Transverse colon (tissue), 4 donors: ENCODE measurements around the gene ZNF837. TPM values are rescaled to one million over a fixed set of nuclear protein-coding genes. Genes with fewer than 3 reads are reported as not detected.

Experiments used
- DNase-seq: peaks from one replicate; pipeline ENCODE4 v3.0.0-alpha.2; 2019
- H3K27ac ChIP-seq, 4 donors: fragments of 200-600 bp; sonication (generic); 2 replicates each; pipeline ENCODE4 v1.5.1; 2016 to 2018; ENCODE audit warnings: inconsistent platforms in 4 of 4
- H3K27me3 ChIP-seq: fragments of 200-600 bp; sonication (generic); 2 replicates; pipeline ENCODE4 v1.5.1; 2017; ENCODE audit warnings: inconsistent platforms
- H3K36me3 ChIP-seq, 4 donors: fragments of 200-600 bp; sonication (generic); 2 replicates each; pipeline ENCODE4 v1.5.1; 2017 to 2019; ENCODE audit warnings: inconsistent platforms in 4 of 4
- H3K4me1 ChIP-seq, 4 donors: fragments of 200-600 bp; sonication (generic); 2 replicates each; pipeline ENCODE4 v1.5.1; 2017 to 2020; ENCODE audit warnings: inconsistent platforms in 4 of 4
- H3K4me3 ChIP-seq, 4 donors: fragments of 200-600 bp; sonication (generic); 1 replicate in 1 of 4; 2 replicates in 3 of 4; pipeline versions ENCODE4 v1.5.1 to v1.6.1; 2017 to 2019; ENCODE audit warnings: inconsistent platforms in 4 of 4
- H3K9me3 ChIP-seq, 2 donors: fragments of 200-600 bp; sonication (generic); 2 replicates each; pipeline ENCODE4 v1.5.1; 2017 to 2019; ENCODE audit warnings: inconsistent platforms in 2 of 2
- CTCF ChIP-seq, 5 experiments: fragments of 200-600 bp in 3 of 5; fragments of 450-650 bp in 2 of 5; sonication (generic) in 3 of 5; IDR thresholded peaks; 1 replicate in 2 of 5; 2 replicates in 3 of 5; pipeline ENCODE4 v1.5.1; 2016 to 2017; ENCODE audit warnings: antibody characterized with exemption in 5 of 5, inconsistent platforms in 3 of 5, mild to moderate bottlenecking in 2 of 5, moderate library complexity in 1 of 5
- EP300 ChIP-seq: sonication (generic); formaldehyde crosslinking; IDR thresholded peaks from one replicate; pipeline ENCODE4 v1.6.1; 2017; ENCODE audit warnings: antibody characterized with exemption, low read depth
- POLR2A ChIP-seq: fragments of 450-650 bp; IDR thresholded peaks from one replicate; pipeline ENCODE4 v1.6.1; 2016; ENCODE audit warnings: antibody characterized with exemption, mild to moderate bottlenecking, moderate library complexity
- POLR2AphosphoS5 ChIP-seq, 3 donors: sonication (generic); formaldehyde crosslinking; IDR thresholded peaks; one replicate each; pipeline ENCODE4 v1.6.1; 2016; ENCODE audit warnings: antibody characterized with exemption in 3 of 3
- WGBS, 2 donors: methylation state at CpG; one replicate each; pipeline ENCODE4 v1.1.5; 2018; ENCODE audit warnings: low coverage in 1 of 2; 5-methylcytosine and 5-hydroxymethylcytosine counted together
- in situ Hi-C, 4 donors: fragments of 200-750 bp; cut with MboI; loops; one replicate each; pipeline versions ENCODE4 v1.15.0 to v1.15.1; 2017; ENCODE audit warnings: low sequenced_read_pairs in 3 of 4, low pct_ligation_motif_present in 1 of 4, low pct_unique_long_range_greater_than_20kb in 1 of 4
- intact Hi-C: fragments of 100-400 bp; cut with DNase I; formaldehyde crosslinking; loops from one replicate; pipeline ENCODE4 v1.15.1; 2023; ENCODE audit warnings: low total_unique reads
- total RNA-seq, 4 donors: library from RNA; depleted of rRNA; stranded (reverse); fragments of >200 nt; gene quantifications; one replicate each; pipeline ENCODE4 v1.1.0, GENCODE V29; 2016

The ZNF837 gene
- total RNA-seq, 4 donors from 2014 or later = 3.7 to 10.7 (median 6.1) TPM

- WGBS, 2 donors = 95% methylated on average over 46 of the region's 68 CpGs; no CpG with 5 or more reads in 1 of the 2 donors
- in situ Hi-C loops = no loop called here
- intact Hi-C loops = no loop called here
- H3K27me3 ChIP-seq = no peaks in the 10 kb centered on the region
- H3K27ac ChIP-seq = no peak overlapping the region
- no peaks in the 10 kb centered on the region for H3K36me3 ChIP-seq
- H3K9me3 ChIP-seq = no peaks in the 10 kb centered on the region
- H3K4me1 ChIP-seq = no peaks in the 10 kb centered on the region
- TF ChIP-seq POLR2AphosphoS5 (IDR thresholded peaks at IDR 0.05) = no peak
- no peak for TF ChIP-seq POLR2A
- TF ChIP-seq EP300 = no peak
- no peak for TF ChIP-seq CTCF (IDR thresholded peaks at IDR 0.05)
- no peak for DNase-seq
- no peak overlapping the region for H3K4me3 ChIP-seq
Measured at GRCh38 chr19:58368561-58369360, 12.1 kb downstream of the ZNF837 start.

- DNase-seq = no peak
- Histone ChIP-seq H3K4me3 (no peak overlapping the region), H3K4me1 (no peaks in the 10 kb centered on the region), H3K27ac (no peak overlapping the region), H3K27me3 (no peaks in the 10 kb centered on the region), H3K36me3 (no peaks in the 10 kb centered on the region), H3K9me3 (no peaks in the 10 kb centered on the region)
- TF ChIP-seq POLR2A = no peak
- no peak for TF ChIP-seq EP300
- TF ChIP-seq POLR2AphosphoS5 (IDR thresholded peaks at IDR 0.05) = no peak
- no peak for TF ChIP-seq CTCF (IDR thresholded peaks at IDR 0.05)
- intact Hi-C loops = no loop called here
- 92% methylated on average over 104 of the region's 106 CpGs; no CpG with 5 or more reads in 1 of the 2 donors for WGBS, 2 donors
- in situ Hi-C loops = no loop called here
Measured at GRCh38 chr19:58367698-58368454, 13.0 kb downstream of the ZNF837 start.

- no peak overlapping the region for H3K27ac ChIP-seq
- no peak for DNase-seq
- H3K27me3 ChIP-seq = no peaks in the 10 kb centered on the region
- in situ Hi-C loops = no loop called here
- no peaks in the 10 kb centered on the region for H3K36me3 ChIP-seq
- H3K4me3 ChIP-seq = no peak overlapping the region
- H3K4me1 ChIP-seq = peaks cover 0 to 2% (median 1%) of the 10 kb centered on the region in 4 donors
- whole genome bisulfite sequencing, 2 donors = 92 to 93% methylated on average over 3 to 32 of the region's 32 CpGs
- intact Hi-C loops = no loop called here
- no peak for TF ChIP-seq POLR2AphosphoS5 (IDR thresholded peaks at IDR 0.05)
- TF ChIP-seq EP300 = no peak
- no peak for TF ChIP-seq CTCF (IDR thresholded peaks at IDR 0.05)
- TF ChIP-seq POLR2A = no peak
- no peaks in the 10 kb centered on the region for H3K9me3 ChIP-seq
Measured at GRCh38 chr19:58366585-58367430, 14.0 kb downstream of the ZNF837 start.

GRCh38 chr19:58364146-58364545 lies 16.7 kb downstream of the ZNF837 start:
- in situ Hi-C loops (no loop called here), intact Hi-C loops (no loop called here)
- Histone ChIP-seq H3K4me3 (no peak overlapping the region), H3K4me1 (peaks cover 0 to 8% (median 6%) of the 10 kb centered on the region in 4 donors), H3K27ac (no peak overlapping the region), H3K36me3 (no peaks in the 10 kb centered on the region), H3K9me3 (no peaks in the 10 kb centered on the region), H3K27me3 (no peaks in the 10 kb centered on the region)
- TF ChIP-seq POLR2A (no peak), CTCF (IDR thresholded peaks at IDR 0.05) (no peak), EP300 (no peak), POLR2AphosphoS5 (IDR thresholded peaks at IDR 0.05) (no peak)
- WGBS, 2 donors = 70 to 92% methylated on average over 2 to 5 of the region's 5 CpGs
- no peak for DNase-seq
